ENCODE results near the gene PCDH15.

GRCh38 chr10:54742416-54742815 is 58.6 kb downstream of the PCDH15 start:
- TF ChIP-seq CTCF (IDR thresholded peaks at IDR 0.05): no peak
- TF ChIP-seq POLR2A (IDR thresholded peaks at IDR 0.05): no peak

Measured in prostate gland (tissue), 2 donors.